Nephron (organoid): ENCODE data around the gene KRT8.
"Not testable (repeated sequence)": the region's sequence is repeated elsewhere in the genome, so short reads cannot be mapped to it uniquely, and the experiment has no call there.

Experiments used
- H3K27ac Mint-ChIP-seq, 3 experiments: 2 replicates each; pipeline ENCODE4 v1.8.0; 2020; ENCODE audit warnings: mixed read lengths in 3 of 3, mild to moderate bottlenecking in 2 of 3, moderate library complexity in 1 of 3
- H3K27me3 Mint-ChIP-seq: 2 replicates; pipeline ENCODE4 v1.8.0; 2021; ENCODE audit warnings: low read depth, mild to moderate bottlenecking, moderate library complexity, mixed read lengths
- H3K36me3 Mint-ChIP-seq: 2 replicates; pipeline ENCODE4 v1.8.0; 2020; ENCODE audit warnings: low read depth, mixed read lengths
- H3K4me1 Mint-ChIP-seq: 2 replicates; pipeline ENCODE4 v1.8.0; 2020; ENCODE audit warnings: mixed read lengths
- H3K4me3 Mint-ChIP-seq, 3 experiments: 2 replicates each; pipeline ENCODE4 v1.8.0; 2020; ENCODE audit warnings: mild to moderate bottlenecking in 3 of 3, mixed read lengths in 3 of 3, moderate library complexity in 2 of 3
- H3K9me3 Mint-ChIP-seq: 2 replicates; pipeline ENCODE4 v1.8.0; 2020; ENCODE audit warnings: mixed read lengths
- CTCF ChIP-seq, 3 experiments: fragments of 200-600 bp; sonication (generic); IDR thresholded peaks; one replicate each; pipeline ENCODE4 v1.5.0; 2021; ENCODE audit warnings: antibody characterized with exemption in 3 of 3; ENCODE audit not compliant: unreplicated experiment in 3 of 3

Gene KRT8

GRCh38 chr12:52856787-52857186, 48.1 kb downstream of the KRT8 start:
- Mint-ChIP-seq H3K4me3 (no peak overlapping the region), H3K36me3 (no peaks in the 10 kb centered on the region), H3K4me1 (no peaks in the 10 kb centered on the region), H3K27ac (no peak overlapping the region), H3K27me3 (peaks cover 42% of the 10 kb centered on the region), H3K9me3 (no peaks in the 10 kb centered on the region)
- TF ChIP-seq CTCF (IDR thresholded peaks at IDR 0.05; ENCODE audit: unreplicated experiment in 3 of 3) = no peak

- not testable (repeated sequence) for H3K4me1 Mint-ChIP-seq, H3K4me3 Mint-ChIP-seq, H3K27ac Mint-ChIP-seq, H3K36me3 Mint-ChIP-seq, H3K9me3 Mint-ChIP-seq
- peaks cover 45% of the 10 kb centered on the region for H3K27me3 Mint-ChIP-seq
Observed at GRCh38 chr12:52856077-52856476, 48.8 kb downstream of the KRT8 start.

GRCh38 chr12:52851787-52852186, 53.1 kb downstream of the KRT8 start:
- Mint-ChIP-seq H3K9me3 (no peaks in the 10 kb centered on the region), H3K27ac (no peak overlapping the region), H3K4me1 (no peaks in the 10 kb centered on the region), H3K27me3 (peaks cover 55% of the 10 kb centered on the region), H3K4me3 (no peak overlapping the region), H3K36me3 (no peaks in the 10 kb centered on the region)
- no peak for TF ChIP-seq CTCF (IDR thresholded peaks at IDR 0.05; ENCODE audit: unreplicated experiment in 3 of 3)

- no peaks in the 10 kb centered on the region for H3K9me3 Mint-ChIP-seq
- H3K27ac Mint-ChIP-seq = no peak overlapping the region
- no peaks in the 10 kb centered on the region for H3K36me3 Mint-ChIP-seq
- TF ChIP-seq CTCF (IDR thresholded peaks at IDR 0.05; ENCODE audit: unreplicated experiment in 3 of 3) = no peak
- H3K4me1 Mint-ChIP-seq = no peaks in the 10 kb centered on the region
- H3K27me3 Mint-ChIP-seq = peaks cover 59% of the 10 kb centered on the region
- no peak overlapping the region for H3K4me3 Mint-ChIP-seq
Observed at GRCh38 chr12:52850681-52851080, 54.2 kb downstream of the KRT8 start.

GRCh38 chr12:52849511-52849910, 55.4 kb downstream of the KRT8 start:
- no peaks in the 10 kb centered on the region for H3K9me3 Mint-ChIP-seq
- no peak overlapping the region for H3K27ac Mint-ChIP-seq
- no peaks in the 10 kb centered on the region for H3K4me1 Mint-ChIP-seq
- no peak for TF ChIP-seq CTCF (IDR thresholded peaks at IDR 0.05; ENCODE audit: unreplicated experiment in 3 of 3)
- H3K36me3 Mint-ChIP-seq = no peaks in the 10 kb centered on the region
- H3K27me3 Mint-ChIP-seq = peaks cover 48% of the 10 kb centered on the region
- no peak overlapping the region for H3K4me3 Mint-ChIP-seq

GRCh38 chr12:52848661-52849255, 56.1 kb downstream of the KRT8 start, which contains the start of gene KRT78:
Gene KRT78, minus strand, starts transcription at chr12:52848994. Its CDS starts 64 bp downstream, at chr12:52848930.
- Mint-ChIP-seq H3K4me3 (no peak within 1 kb of the TSS), H3K9me3 (no peaks in the 10 kb centered on the region), H3K27ac (no peak within 1 kb of the TSS), H3K36me3 (no peaks in the 10 kb centered on the region), H3K4me1 (no peaks in the 10 kb centered on the region), H3K27me3 (peaks cover 42% of the 10 kb centered on the region)
- TF ChIP-seq CTCF (IDR thresholded peaks at IDR 0.05; ENCODE audit: unreplicated experiment in 3 of 3) = no peak
